Osteocyte (in vitro differentiated cells): ENCODE results near the gene DLX4. TPM values are rescaled to one million over a fixed set of nuclear protein-coding genes. Genes with fewer than 3 reads are reported as not detected.

Source experiments
- DNase-seq: peaks from one replicate; pipeline ENCODE4 v3.0.0; 2021; ENCODE audit warnings: mixed read lengths; ENCODE audit not compliant: unreplicated experiment; ENCODE audit errors: extremely low spot score
- H3K27ac Mint-ChIP-seq: one replicate; pipeline ENCODE4 v1.8.0; 2021; ENCODE audit warnings: mild to moderate bottlenecking, mixed read lengths; ENCODE audit not compliant: unreplicated experiment
- H3K27me3 Mint-ChIP-seq: one replicate; pipeline ENCODE4 v1.8.0; 2021; ENCODE audit warnings: mixed read lengths; ENCODE audit not compliant: unreplicated experiment
- H3K36me3 Mint-ChIP-seq: one replicate; pipeline ENCODE4 v1.8.0; 2021; ENCODE audit warnings: mixed read lengths; ENCODE audit not compliant: unreplicated experiment
- H3K4me1 Mint-ChIP-seq: one replicate; pipeline ENCODE4 v1.8.0; 2021; ENCODE audit warnings: mixed read lengths; ENCODE audit not compliant: unreplicated experiment
- H3K4me3 Mint-ChIP-seq: one replicate; pipeline ENCODE4 v1.8.0; 2021; ENCODE audit warnings: mild to moderate bottlenecking, moderate library complexity, mixed read lengths; ENCODE audit not compliant: unreplicated experiment
- H3K9me3 Mint-ChIP-seq: one replicate; pipeline ENCODE4 v1.8.0; 2021; ENCODE audit warnings: mixed read lengths; ENCODE audit not compliant: unreplicated experiment
- CTCF ChIP-seq: fragments of 200-600 bp; sonication (generic); IDR thresholded peaks from 2 replicates; pipeline ENCODE4 v1.5.0; 2021; ENCODE audit warnings: antibody characterized with exemption, mild to moderate bottlenecking, moderate library complexity
- total RNA-seq: library from RNA; stranded (reverse); gene quantifications from 2 replicates; pipeline ENCODE4 v1.2.1, GENCODE V29; 2021

DLX4 gene
- total RNA-seq, 1 donor from 2014 or later, result not detected

- H3K27ac Mint-ChIP-seq, result no peak overlapping the region
- H3K4me1 Mint-ChIP-seq, result peaks cover 18% of the 10 kb centered on the region
- TF ChIP-seq CTCF, result no peak
These were observed 13.8 kb upstream of the DLX4 start for GRCh38 chr17:49955157-49955556.

DNA sequence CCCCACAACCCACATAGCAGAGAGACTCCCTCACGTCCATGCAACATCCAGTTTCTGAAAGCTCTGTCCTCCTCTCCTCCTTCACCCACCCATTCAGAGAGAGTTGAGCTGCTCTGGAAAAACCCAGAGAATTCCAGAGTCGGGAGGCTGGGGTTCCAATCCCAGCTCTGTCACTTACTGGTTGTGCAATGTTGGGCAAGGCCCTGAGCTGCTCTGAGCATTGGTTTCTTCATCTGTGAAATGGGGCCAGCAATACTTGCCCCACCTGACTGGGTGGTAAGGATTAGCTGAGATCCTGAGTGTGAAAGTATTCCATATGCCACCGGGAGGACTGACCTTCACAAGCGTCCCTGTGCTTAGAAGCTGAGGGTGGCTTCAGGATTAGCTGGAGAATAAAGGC lies 12.2 kb upstream of the DLX4 start:
- no peak for TF ChIP-seq CTCF
- H3K27me3 Mint-ChIP-seq, result peaks cover 55% of the 10 kb centered on the region
- DNase-seq, result no peak
- no peak overlapping the region for H3K27ac Mint-ChIP-seq
- H3K36me3 Mint-ChIP-seq, result no peaks in the 10 kb centered on the region
- no peak overlapping the region for H3K4me3 Mint-ChIP-seq
- H3K4me1 Mint-ChIP-seq, result peaks cover 8% of the 10 kb centered on the region
- H3K9me3 Mint-ChIP-seq, result no peaks in the 10 kb centered on the region

More at GRCh38 chr17:49955157-49955556, 13.8 kb upstream of the DLX4 start:
- no peaks in the 10 kb centered on the region for H3K9me3 Mint-ChIP-seq
- H3K27me3 Mint-ChIP-seq, result peaks cover 63% of the 10 kb centered on the region
- no peak for DNase-seq
- H3K36me3 Mint-ChIP-seq, result no peaks in the 10 kb centered on the region
- H3K4me3 Mint-ChIP-seq, result no peak overlapping the region

DNA sequence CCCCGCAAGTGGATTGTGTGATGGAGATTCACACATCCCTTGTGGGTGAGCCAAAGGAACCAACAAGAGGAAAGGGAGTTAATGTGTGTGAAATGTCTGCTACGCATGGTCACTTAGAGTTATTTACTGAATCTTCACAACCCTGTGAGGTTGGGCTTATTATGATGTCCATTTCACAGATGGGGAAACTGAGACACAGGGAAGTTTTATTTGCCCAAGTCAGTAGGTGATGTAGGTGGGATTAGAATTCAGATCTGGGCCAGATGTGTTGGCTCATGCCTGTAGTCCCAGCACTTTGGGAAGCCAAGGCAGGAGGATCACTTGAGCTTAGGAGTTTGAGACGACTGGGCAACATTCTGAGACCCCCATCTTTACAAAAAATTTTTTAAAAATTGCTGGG lies 11.6 kb upstream of the DLX4 start:
- no peak for DNase-seq
- Mint-ChIP-seq H3K9me3 (no peaks in the 10 kb centered on the region), H3K4me3 (no peak overlapping the region), H3K27ac (no peak overlapping the region), H3K27me3 (peaks cover 55% of the 10 kb centered on the region), H3K4me1 (peaks cover 5% of the 10 kb centered on the region), H3K36me3 (no peaks in the 10 kb centered on the region)
- no peak for TF ChIP-seq CTCF

DNA sequence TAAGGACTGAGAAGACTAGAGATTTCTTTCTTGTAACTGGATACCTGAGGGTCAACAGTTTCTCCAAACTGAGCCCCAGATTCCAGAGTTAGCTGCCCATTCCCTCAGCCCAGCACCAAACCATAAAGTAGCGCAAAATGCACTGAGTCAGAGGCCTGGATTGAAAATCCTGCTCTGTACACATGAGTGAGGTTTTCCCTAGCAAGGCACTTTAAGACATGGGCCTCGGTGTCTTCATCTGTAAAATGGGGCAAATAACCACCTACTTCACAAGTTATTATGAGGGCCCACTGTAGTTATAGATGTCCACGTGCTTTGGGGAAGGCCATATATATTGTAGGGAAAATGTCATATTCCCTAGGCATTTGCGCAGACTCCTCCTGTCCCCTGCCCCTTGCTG lies 10.3 kb upstream of the DLX4 start:
- Mint-ChIP-seq H3K4me3 (no peak overlapping the region), H3K4me1 (peaks cover 3% of the 10 kb centered on the region), H3K27me3 (peaks cover 57% of the 10 kb centered on the region), H3K36me3 (no peaks in the 10 kb centered on the region), H3K27ac (no peak overlapping the region), H3K9me3 (no peaks in the 10 kb centered on the region)
- no peak for TF ChIP-seq CTCF
- DNase-seq, result no peak

- H3K4me3 Mint-ChIP-seq, result no peak overlapping the region
- no peaks in the 10 kb centered on the region for H3K9me3 Mint-ChIP-seq
- TF ChIP-seq CTCF, result no peak
- H3K27me3 Mint-ChIP-seq, result peaks cover 57% of the 10 kb centered on the region
- H3K4me1 Mint-ChIP-seq, result peaks cover 8% of the 10 kb centered on the region
- DNase-seq, result no peak
- H3K36me3 Mint-ChIP-seq, result no peaks in the 10 kb centered on the region
- H3K27ac Mint-ChIP-seq, result no peak overlapping the region
These were observed 9.6 kb upstream of the DLX4 start for GRCh38 chr17:49959183-49959935.
